ENCODE data around the gene SNTA1. TPM values are rescaled to one million over a fixed set of nuclear protein-coding genes. Genes with fewer than 3 reads are reported as not detected.
A peak's percentile ranks its signal among the peaks of the same experiment; 100 is the strongest.

The SNTA1 gene
- total and polyA plus RNA-seq, 2 of the 13 experiments (the other 11 are each of a cell fraction or from before 2014, with no cell fraction given): 16.4 to 18.3 TPM

- TF ChIP-seq CBX5 (CRISPR knock-in tag; IDR thresholded peaks at IDR 0.05; ENCODE audit: borderline replicate concordance): peak; percentile 94
- TF ChIP-seq RAD21 (CRISPR knock-in tag; IDR thresholded peaks at IDR 0.05): peak; percentile 98
- TF ChIP-seq RFXAP (CRISPR knock-in tag; IDR thresholded peaks at IDR 0.05; ENCODE audit: borderline replicate concordance): 0 out of 2 replicates have a peak, but pooled peaks have one; percentile 36
- peak; percentile 66 for TF ChIP-seq PHF5A (CRISPR knock-in tag; IDR thresholded peaks at IDR 0.05; ENCODE audit: low read depth, unreplicated experiment)
- 0 out of 2 replicates have a peak, but pooled peaks have one; percentile 46 for TF ChIP-seq MLX (CRISPR knock-in tag; IDR thresholded peaks at IDR 0.05)
- TF ChIP-seq, protein P1, sequence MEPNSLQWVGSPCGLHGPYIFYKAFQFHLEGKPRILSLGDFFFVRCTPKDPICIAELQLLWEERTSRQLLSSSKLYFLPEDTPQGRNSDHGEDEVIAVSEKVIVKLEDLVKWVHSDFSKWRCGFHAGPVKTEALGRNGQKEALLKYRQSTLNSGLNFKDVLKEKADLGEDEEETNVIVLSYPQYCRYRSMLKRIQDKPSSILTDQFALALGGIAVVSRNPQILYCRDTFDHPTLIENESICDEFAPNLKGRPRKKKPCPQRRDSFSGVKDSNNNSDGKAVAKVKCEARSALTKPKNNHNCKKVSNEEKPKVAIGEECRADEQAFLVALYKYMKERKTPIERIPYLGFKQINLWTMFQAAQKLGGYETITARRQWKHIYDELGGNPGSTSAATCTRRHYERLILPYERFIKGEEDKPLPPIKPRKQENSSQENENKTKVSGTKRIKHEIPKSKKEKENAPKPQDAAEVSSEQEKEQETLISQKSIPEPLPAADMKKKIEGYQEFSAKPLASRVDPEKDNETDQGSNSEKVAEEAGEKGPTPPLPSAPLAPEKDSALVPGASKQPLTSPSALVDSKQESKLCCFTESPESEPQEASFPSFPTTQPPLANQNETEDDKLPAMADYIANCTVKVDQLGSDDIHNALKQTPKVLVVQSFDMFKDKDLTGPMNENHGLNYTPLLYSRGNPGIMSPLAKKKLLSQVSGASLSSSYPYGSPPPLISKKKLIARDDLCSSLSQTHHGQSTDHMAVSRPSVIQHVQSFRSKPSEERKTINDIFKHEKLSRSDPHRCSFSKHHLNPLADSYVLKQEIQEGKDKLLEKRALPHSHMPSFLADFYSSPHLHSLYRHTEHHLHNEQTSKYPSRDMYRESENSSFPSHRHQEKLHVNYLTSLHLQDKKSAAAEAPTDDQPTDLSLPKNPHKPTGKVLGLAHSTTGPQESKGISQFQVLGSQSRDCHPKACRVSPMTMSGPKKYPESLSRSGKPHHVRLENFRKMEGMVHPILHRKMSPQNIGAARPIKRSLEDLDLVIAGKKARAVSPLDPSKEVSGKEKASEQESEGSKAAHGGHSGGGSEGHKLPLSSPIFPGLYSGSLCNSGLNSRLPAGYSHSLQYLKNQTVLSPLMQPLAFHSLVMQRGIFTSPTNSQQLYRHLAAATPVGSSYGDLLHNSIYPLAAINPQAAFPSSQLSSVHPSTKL (CRISPR knock-in tag; IDR thresholded peaks at IDR 0.05): peak; percentile 61
- TF ChIP-seq MEF2D (CRISPR knock-in tag; IDR thresholded peaks at IDR 0.05): peak; percentile 37; the same call in 1 of the 2 replicates
- 0 out of 2 replicates have a peak, but pooled peaks have one; percentile 44 for TF ChIP-seq MAF1 (CRISPR knock-in tag; IDR thresholded peaks at IDR 0.05; ENCODE audit: borderline replicate concordance)
- peak; percentile 48; the same call in 1 of the 2 replicates for TF ChIP-seq KAT7 (CRISPR knock-in tag; IDR thresholded peaks at IDR 0.05; ENCODE audit: borderline replicate concordance)
- TF ChIP-seq, protein P2, sequence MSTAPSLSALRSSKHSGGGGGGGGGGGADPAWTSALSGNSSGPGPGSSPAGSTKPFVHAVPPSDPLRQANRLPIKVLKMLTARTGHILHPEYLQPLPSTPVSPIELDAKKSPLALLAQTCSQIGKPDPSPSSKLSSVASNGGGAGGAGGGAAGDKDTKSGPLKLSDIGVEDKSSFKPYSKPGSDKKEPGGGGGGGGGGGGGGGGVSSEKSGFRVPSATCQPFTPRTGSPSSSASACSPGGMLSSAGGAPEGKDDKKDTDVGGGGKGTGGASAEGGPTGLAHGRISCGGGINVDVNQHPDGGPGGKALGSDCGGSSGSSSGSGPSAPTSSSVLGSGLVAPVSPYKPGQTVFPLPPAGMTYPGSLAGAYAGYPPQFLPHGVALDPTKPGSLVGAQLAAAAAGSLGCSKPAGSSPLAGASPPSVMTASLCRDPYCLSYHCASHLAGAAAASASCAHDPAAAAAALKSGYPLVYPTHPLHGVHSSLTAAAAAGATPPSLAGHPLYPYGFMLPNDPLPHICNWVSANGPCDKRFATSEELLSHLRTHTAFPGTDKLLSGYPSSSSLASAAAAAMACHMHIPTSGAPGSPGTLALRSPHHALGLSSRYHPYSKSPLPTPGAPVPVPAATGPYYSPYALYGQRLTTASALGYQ (CRISPR knock-in tag; IDR thresholded peaks at IDR 0.05): 0 out of 2 replicates have a peak, but pooled peaks have one; percentile 31
- peak; percentile 90 for TF ChIP-seq ZNF331 (CRISPR knock-in tag; IDR thresholded peaks at IDR 0.05)
- TF ChIP-seq THAP11 (CRISPR knock-in tag; IDR thresholded peaks at IDR 0.05): peak; percentile 69
- peak; percentile 38; the same call in 1 of the 2 replicates for TF ChIP-seq SOX5 (CRISPR knock-in tag; IDR thresholded peaks at IDR 0.05; ENCODE audit: borderline replicate concordance)
- TF ChIP-seq GATAD1 (CRISPR knock-in tag; IDR thresholded peaks at IDR 0.05): peak; percentile 53
- peak; percentile 70; the same call in 1 of the 2 replicates for TF ChIP-seq SPEN (CRISPR knock-in tag; IDR thresholded peaks at IDR 0.05; ENCODE audit: low read depth)
- TF ChIP-seq ZNF232 (CRISPR knock-in tag; IDR thresholded peaks at IDR 0.05; ENCODE audit: borderline replicate concordance): peak; percentile 74; the same call in 1 of the 2 replicates
- peak; percentile 58; the same call in 1 of the 2 replicates for TF ChIP-seq ZSCAN25 (CRISPR knock-in tag; IDR thresholded peaks at IDR 0.05)
- 0 out of 2 replicates have a peak, but pooled peaks have one; percentile 25 for TF ChIP-seq RARA (CRISPR knock-in tag; IDR thresholded peaks at IDR 0.05)
- TF ChIP-seq ZNF773 (CRISPR knock-in tag; IDR thresholded peaks at IDR 0.05; ENCODE audit: borderline replicate concordance): 0 out of 2 replicates have a peak, but pooled peaks have one; percentile 12
- 0 out of 2 replicates have a peak, but pooled peaks have one; percentile 82 for TF ChIP-seq DNMT1 (CRISPR knock-in tag; IDR thresholded peaks at IDR 0.05)
- peak; percentile 66; the same call in 1 of the 2 replicates for TF ChIP-seq ZNF614 (CRISPR knock-in tag; IDR thresholded peaks at IDR 0.05; ENCODE audit: borderline replicate concordance)
- TF ChIP-seq ZNF598 (CRISPR knock-in tag; IDR thresholded peaks at IDR 0.05; ENCODE audit: borderline replicate concordance): peak; percentile 66; the same call in 1 of the 2 replicates
- peak in 1 of 2 experiments; percentile 78; a peak in 2 of 4 replicates for TF ChIP-seq KLF16 (CRISPR knock-in tag; IDR thresholded peaks at IDR 0.05)
- peak; percentile 34; the same call in 1 of the 2 replicates for TF ChIP-seq YEATS2 (CRISPR knock-in tag; IDR thresholded peaks at IDR 0.05; ENCODE audit: borderline replicate concordance)
These were observed 13.5 kb upstream of the SNTA1 start (continued) for GRCh38 chr20:33456916-33457642.
